ENCODE measurements around the gene POLN. TPM values are rescaled to one million over a fixed set of nuclear protein-coding genes. Genes with fewer than 3 reads are reported as not detected.

The POLN gene
- total RNA-seq, 4 donors from 2014 or later, result 0.27 to 2.6 (median 1.4) TPM

DNA sequence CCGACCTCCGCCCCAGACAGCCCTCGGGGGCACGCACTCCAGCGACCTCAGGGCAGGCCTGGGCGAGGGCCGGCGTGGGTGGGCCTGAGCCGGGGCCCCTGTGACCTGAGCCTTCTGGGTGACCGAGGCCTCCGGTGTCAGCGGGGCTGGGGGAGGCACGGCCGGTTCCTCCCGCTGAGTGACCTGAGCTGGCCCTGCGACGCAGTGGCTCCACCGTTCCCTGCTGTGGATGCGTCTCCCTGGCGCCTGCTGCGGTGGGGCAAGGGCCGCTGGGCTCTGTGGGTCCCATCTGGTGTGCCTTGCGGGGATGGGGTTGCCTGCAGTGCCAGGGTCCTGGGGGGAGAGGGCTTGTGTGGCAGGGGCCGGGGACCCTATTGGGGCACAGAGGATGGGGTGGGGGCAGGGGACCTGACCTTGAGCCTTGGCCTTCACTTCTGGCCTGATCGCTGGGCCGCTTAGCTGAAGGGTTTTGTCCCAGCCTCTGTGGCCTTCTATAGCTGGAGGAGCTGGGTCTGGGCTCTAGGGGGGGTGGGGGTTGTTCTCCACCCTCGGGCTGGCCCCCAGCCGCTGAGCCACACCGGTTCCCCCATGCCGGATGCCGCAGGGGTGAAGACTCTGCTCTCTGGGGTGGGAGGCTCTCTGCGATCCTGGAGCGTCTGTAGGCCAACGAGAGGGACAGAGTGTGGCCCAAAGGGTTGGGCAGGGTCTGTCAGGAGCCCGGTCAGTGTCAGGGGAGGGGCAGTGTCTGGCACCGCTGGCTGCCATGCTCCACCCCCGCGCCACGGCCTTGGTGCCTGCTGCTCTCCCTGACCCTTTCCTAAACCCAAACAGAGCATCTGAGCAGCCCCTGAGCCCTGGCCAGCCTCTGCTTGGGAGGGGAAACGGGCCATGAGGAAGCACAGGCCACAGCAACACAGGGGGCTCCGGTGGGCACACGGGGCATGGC, 180.5 kb downstream of the POLN start:
- no peak for DNase-seq
- no peaks in the 10 kb centered on the region for H3K36me3 ChIP-seq
- H3K4me3 ChIP-seq, result no peak overlapping the region
- no peaks in the 10 kb centered on the region for H3K9me3 ChIP-seq
- intact Hi-C loops (cut with DNase I; ENCODE audit: low total_unique reads) (no loop called here), in situ Hi-C loops (cut with MboI; ENCODE audit: low pct_ligation_motif_present in 1 of 4, low pct_unique_long_range_greater_than_20kb in 1 of 4, low sequenced_read_pairs in 3 of 4) (no loop called here)
- H3K4me1 ChIP-seq, result peaks cover 0 to 20% (median 11%) of the 10 kb centered on the region in 4 donors
- TF ChIP-seq, protein P1, sequence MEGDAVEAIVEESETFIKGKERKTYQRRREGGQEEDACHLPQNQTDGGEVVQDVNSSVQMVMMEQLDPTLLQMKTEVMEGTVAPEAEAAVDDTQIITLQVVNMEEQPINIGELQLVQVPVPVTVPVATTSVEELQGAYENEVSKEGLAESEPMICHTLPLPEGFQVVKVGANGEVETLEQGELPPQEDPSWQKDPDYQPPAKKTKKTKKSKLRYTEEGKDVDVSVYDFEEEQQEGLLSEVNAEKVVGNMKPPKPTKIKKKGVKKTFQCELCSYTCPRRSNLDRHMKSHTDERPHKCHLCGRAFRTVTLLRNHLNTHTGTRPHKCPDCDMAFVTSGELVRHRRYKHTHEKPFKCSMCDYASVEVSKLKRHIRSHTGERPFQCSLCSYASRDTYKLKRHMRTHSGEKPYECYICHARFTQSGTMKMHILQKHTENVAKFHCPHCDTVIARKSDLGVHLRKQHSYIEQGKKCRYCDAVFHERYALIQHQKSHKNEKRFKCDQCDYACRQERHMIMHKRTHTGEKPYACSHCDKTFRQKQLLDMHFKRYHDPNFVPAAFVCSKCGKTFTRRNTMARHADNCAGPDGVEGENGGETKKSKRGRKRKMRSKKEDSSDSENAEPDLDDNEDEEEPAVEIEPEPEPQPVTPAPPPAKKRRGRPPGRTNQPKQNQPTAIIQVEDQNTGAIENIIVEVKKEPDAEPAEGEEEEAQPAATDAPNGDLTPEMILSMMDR (IDR thresholded peaks at IDR 0.05), result no peak
- TF ChIP-seq POLR2A (IDR thresholded peaks at IDR 0.05) (no peak), POLR2AphosphoS5 (IDR thresholded peaks at IDR 0.05) (no peak), EP300 (IDR thresholded peaks at IDR 0.05; ENCODE audit: low read depth) (no peak)
- H3K27ac ChIP-seq, result no peak overlapping the region
- 64% methylated on average over 31 of the region's 42 CpGs; no CpG with 5 or more reads in 1 of the 2 donors for WGBS, 2 donors (ENCODE audit: low coverage in 1 of 2)
- H3K27me3 ChIP-seq, result peaks cover 59% of the 10 kb centered on the region

DNA sequence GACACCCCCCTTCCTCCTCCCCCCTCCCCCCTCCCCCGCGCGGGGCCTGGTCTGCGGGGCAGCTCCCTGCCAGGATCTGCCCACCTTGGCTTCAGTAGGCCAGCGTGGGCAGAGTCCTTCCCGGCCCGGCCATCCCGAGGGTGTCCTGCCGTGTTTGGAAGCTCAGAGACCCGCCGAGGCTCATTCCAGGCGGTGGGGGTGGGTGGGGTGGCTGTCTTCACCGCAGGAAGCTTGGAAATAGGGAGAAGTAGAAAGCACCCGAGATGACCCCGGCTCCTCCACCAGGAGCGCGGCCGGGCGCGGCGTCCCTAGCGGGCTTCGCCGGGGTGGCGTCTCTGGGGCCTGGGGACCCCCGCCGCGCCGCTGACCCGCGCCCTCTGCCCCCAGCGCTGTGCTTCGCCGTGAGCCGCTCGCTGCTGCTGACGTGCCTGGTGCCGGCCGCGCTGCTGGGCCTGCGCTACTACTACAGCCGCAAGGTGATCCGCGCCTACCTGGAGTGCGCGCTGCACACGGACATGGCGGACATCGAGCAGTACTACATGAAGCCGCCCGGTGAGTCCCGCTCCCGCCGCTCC, 181.2 kb downstream of the POLN start:
- no peak for TF ChIP-seq EP300 (IDR thresholded peaks at IDR 0.05; ENCODE audit: low read depth)
- TF ChIP-seq, protein P1 (IDR thresholded peaks at IDR 0.05), result peak in 2 of 5 experiments; percentile 7 to 40
- intact Hi-C loops (cut with DNase I; ENCODE audit: low total_unique reads), result no loop called here
- H3K27ac ChIP-seq, result no peak overlapping the region

DNA sequence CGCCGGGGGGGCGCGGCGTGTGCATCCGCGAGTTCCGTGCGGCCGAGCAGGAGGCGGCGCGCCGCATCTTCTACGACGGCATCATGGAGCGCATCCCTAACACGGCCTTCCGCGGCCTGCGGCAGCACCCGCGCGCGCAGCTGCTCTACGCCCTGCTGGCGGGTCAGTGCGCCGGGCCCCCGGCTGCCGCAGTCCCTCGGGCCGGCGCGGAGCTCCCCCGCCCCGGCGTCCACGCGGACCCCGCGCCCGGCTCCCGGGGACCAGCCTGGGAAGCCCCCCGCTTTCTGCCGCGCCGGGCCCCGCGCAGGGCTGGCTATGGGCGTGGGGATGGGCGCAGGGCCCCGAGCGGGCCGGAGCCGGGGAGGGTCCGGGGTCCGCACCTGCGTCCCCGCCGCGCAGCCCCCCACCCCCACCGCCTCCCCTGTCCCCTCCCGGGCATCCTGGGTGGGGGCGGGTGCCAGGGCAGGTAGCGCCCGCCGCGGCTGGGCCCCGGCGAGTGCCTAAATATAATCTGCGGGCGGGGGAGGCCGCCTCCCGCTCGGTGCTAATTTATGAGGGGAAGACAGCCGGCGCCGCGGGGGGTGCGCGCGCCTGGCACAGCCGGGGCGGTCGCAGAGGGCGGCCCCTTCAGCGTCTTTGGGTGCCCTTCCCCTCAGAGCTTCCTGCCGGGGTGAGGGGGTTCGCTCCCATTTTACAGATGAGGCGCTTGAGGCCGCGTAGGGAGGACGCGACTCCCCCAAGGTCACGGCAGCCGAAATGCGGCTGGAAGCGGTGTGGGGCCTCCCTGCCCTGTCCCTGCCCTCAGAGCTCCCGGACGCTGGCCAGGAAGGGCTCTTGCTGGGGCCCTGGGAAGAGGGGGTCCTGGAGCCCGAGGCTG, 182.0 kb downstream of the POLN start:
- H3K4me3 ChIP-seq, result peak overlapping the region in 1 of 4 donors; percentile 23
- no peaks in the 10 kb centered on the region for H3K36me3 ChIP-seq
- no peak for TF ChIP-seq POLR2AphosphoS5 (IDR thresholded peaks at IDR 0.05)
- TF ChIP-seq POLR2A (IDR thresholded peaks at IDR 0.05), result no peak
- TF ChIP-seq, protein P1 (IDR thresholded peaks at IDR 0.05), result no peak
- no peak for TF ChIP-seq EP300 (IDR thresholded peaks at IDR 0.05; ENCODE audit: low read depth)
- no peaks in the 10 kb centered on the region for H3K9me3 ChIP-seq
- intact Hi-C loops (cut with DNase I; ENCODE audit: low total_unique reads) (no loop called here), in situ Hi-C loops (cut with MboI; ENCODE audit: low pct_ligation_motif_present in 1 of 4, low pct_unique_long_range_greater_than_20kb in 1 of 4, low sequenced_read_pairs in 3 of 4) (no loop called here)
- peaks cover 71% of the 10 kb centered on the region for H3K27me3 ChIP-seq
- H3K4me1 ChIP-seq, result peaks cover 0 to 20% (median 11%) of the 10 kb centered on the region in 4 donors
- DNase-seq, result no peak
- no peak overlapping the region for H3K27ac ChIP-seq
- 9% methylated on average over 38 of the region's 102 CpGs; no CpG with 5 or more reads in 1 of the 2 donors for WGBS, 2 donors (ENCODE audit: low coverage in 1 of 2)

More for the DNA sequence above, 181.2 kb downstream of the POLN start:
- no peaks in the 10 kb centered on the region for H3K36me3 ChIP-seq
- H3K4me1 ChIP-seq, result peaks cover 0 to 20% (median 11%) of the 10 kb centered on the region in 4 donors
- in situ Hi-C loops (cut with MboI; ENCODE audit: low pct_ligation_motif_present in 1 of 4, low pct_unique_long_range_greater_than_20kb in 1 of 4, low sequenced_read_pairs in 3 of 4), result no loop called here
- WGBS, 2 donors (ENCODE audit: low coverage in 1 of 2), result 41% methylated on average over 42 of the region's 54 CpGs; no CpG with 5 or more reads in 1 of the 2 donors
- H3K4me3 ChIP-seq, result no peak overlapping the region
- H3K27me3 ChIP-seq, result peaks cover 66% of the 10 kb centered on the region
- peak; percentile 32 for DNase-seq
- H3K9me3 ChIP-seq, result no peaks in the 10 kb centered on the region

Measured in transverse colon (tissue), 4 donors.